PC-9 (cell line): ENCODE data around the gene SPIRE2.

Experiments used
- CTCF ChIP-seq: fragments of 200-600 bp; sonication (generic); conservative IDR thresholded peaks from 2 replicates; pipeline ENCODE4 v1.6.1; 2017; ENCODE audit warnings: mixed run types, antibody characterized with exemption, mild to moderate bottlenecking, moderate library complexity
- EZH2 ChIP-seq: fragments of 200-600 bp; sonication (generic); IDR thresholded peaks from 2 replicates; pipeline ENCODE4 v1.8.0; 2017; ENCODE audit warnings: antibody characterized with exemption, low read depth

DNA sequence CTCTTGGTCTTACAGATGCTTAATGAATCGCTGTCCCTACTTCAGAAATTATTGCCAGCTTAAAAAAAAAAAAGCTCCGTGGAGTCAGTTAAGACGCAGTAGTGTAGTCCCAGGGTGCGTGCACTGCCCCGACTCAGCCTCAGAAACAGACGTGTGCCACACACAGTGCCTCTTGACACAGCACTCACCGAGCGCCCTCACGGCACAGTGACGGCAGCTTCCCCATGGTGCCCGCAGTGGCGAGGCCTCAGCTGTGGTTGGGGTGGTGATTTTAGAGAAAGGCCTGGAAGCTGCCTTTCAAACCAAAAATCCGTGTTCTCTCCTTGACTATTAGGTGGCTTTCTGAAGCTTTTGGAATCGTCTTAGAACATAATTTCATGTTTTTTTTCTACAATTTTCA, 59.0 kb downstream of the SPIRE2 start:
- no peak for TF ChIP-seq CTCF
- TF ChIP-seq EZH2, result no peak
